GM23338 (cell line): ENCODE results near the gene TMCC1. TPM values are rescaled to one million over a fixed set of nuclear protein-coding genes. Genes with fewer than 3 reads are reported as not detected.

ENCODE experiments used
- ATAC-seq: fragments of 200-7000 bp; cut with Tn5 transposase; 3 replicates; pipeline ENCODE4 v1.9.1; 2020
- DNase-seq: peaks from one replicate; pipeline ENCODE4 v3.0.0-alpha.2; 2015; ENCODE audit warnings: low spot score
- H2AFZ ChIP-seq: fragments of 200-600 bp; sonication (generic); 2 replicates; pipeline ENCODE4 v1.8.0; 2016; ENCODE audit warnings: antibody characterized with exemption, mild to moderate bottlenecking, moderate library complexity
- H3F3A ChIP-seq: fragments of 200-600 bp; sonication (generic); replicated peaks from 2 replicates; pipeline ENCODE4 v1.8.0; 2017; ENCODE audit warnings: antibody characterized with exemption, mixed run types, low read depth
- H3K27ac ChIP-seq: fragments of 200-600 bp; sonication (generic); 2 replicates; pipeline ENCODE4 v1.6.1; 2016; ENCODE audit warnings: low read depth
- H3K27me3 ChIP-seq: fragments of 200-600 bp; sonication (generic); 2 replicates; pipeline ENCODE4 v1.8.0; 2016; ENCODE audit warnings: mild to moderate bottlenecking, mixed run types, moderate library complexity; ENCODE audit not compliant: insufficient read depth
- H3K36me3 ChIP-seq: fragments of 200-600 bp; sonication (generic); 2 replicates; pipeline ENCODE4 v1.8.0; 2016; ENCODE audit warnings: mild to moderate bottlenecking; ENCODE audit not compliant: insufficient read depth
- H3K4me1 ChIP-seq: fragments of 200-600 bp; sonication (generic); 2 replicates; pipeline ENCODE4 v1.8.0; 2016; ENCODE audit warnings: mild to moderate bottlenecking, moderate library complexity; ENCODE audit not compliant: insufficient read depth
- H3K4me2 ChIP-seq: fragments of 200-600 bp; sonication (generic); 2 replicates; pipeline ENCODE4 v1.7.1; 2017; ENCODE audit warnings: mixed run types
- H3K4me3 ChIP-seq: fragments of 200-600 bp; sonication (generic); 2 replicates; pipeline ENCODE4 v1.6.1; 2016; ENCODE audit warnings: mixed run types
- H3K79me2 ChIP-seq: fragments of 200-600 bp; sonication (generic); replicated peaks from 2 replicates; pipeline ENCODE4 v1.8.0; 2017; ENCODE audit warnings: mild to moderate bottlenecking; ENCODE audit not compliant: insufficient read depth
- H3K9me2 ChIP-seq: fragments of 200-600 bp; sonication (generic); 2 replicates; pipeline ENCODE4 v1.8.0; 2017; ENCODE audit not compliant: insufficient read depth
- H4K20me1 ChIP-seq: fragments of 200-600 bp; sonication (generic); replicated peaks from 2 replicates; pipeline ENCODE4 v1.8.0; 2017; ENCODE audit warnings: mild to moderate bottlenecking; ENCODE audit not compliant: insufficient read depth
- H3K27ac Mint-ChIP-seq: 2 replicates; pipeline ENCODE4 v1.8.0; 2020; ENCODE audit warnings: inconsistent platforms, mild to moderate bottlenecking, moderate library complexity, mixed read lengths
- H3K27me3 Mint-ChIP-seq: 3 replicates; pipeline ENCODE4 v1.8.0; 2022; ENCODE audit warnings: low read depth, mild to moderate bottlenecking, moderate library complexity, mixed read lengths, inconsistent platforms; ENCODE audit not compliant: insufficient read depth, poor library complexity
- H3K36me3 Mint-ChIP-seq: 3 replicates; pipeline ENCODE4 v1.8.0; 2021; ENCODE audit warnings: low read depth, mild to moderate bottlenecking, inconsistent platforms, moderate library complexity, mixed read lengths
- H3K4me1 Mint-ChIP-seq: 3 replicates; pipeline ENCODE4 v1.8.0; 2020; ENCODE audit warnings: mild to moderate bottlenecking, inconsistent platforms, mixed read lengths
- H3K4me3 Mint-ChIP-seq: 3 replicates; pipeline ENCODE4 v1.8.0; 2021; ENCODE audit warnings: moderate library complexity, mild to moderate bottlenecking, inconsistent platforms, mixed read lengths
- H3K9me3 Mint-ChIP-seq: 3 replicates; pipeline ENCODE4 v1.8.0; 2020; ENCODE audit warnings: moderate library complexity, mild to moderate bottlenecking, inconsistent platforms, mixed read lengths
- CTCF ChIP-seq, 2 experiments: fragments of 200-600 bp in 1 of 2; sonication (generic) in 1 of 2; conservative IDR thresholded peaks; 2 replicates each; pipeline versions ENCODE4 v1.5.1 to v1.6.1; 2016 to 2017; ENCODE audit warnings: antibody characterized with exemption in 2 of 2, low read depth in 2 of 2, mild to moderate bottlenecking in 2 of 2, moderate library complexity in 1 of 2
- EZH2phosphoT487 ChIP-seq: fragments of 200-600 bp; sonication (generic); IDR thresholded peaks from one replicate; pipeline ENCODE4 v1.8.1; 2018; ENCODE audit warnings: antibody characterized with exemption; ENCODE audit not compliant: unreplicated experiment
- JUNB ChIP-seq: IDR thresholded peaks from one replicate; pipeline ENCODE4 v1.6.1; 2016; ENCODE audit warnings: antibody characterized with exemption; ENCODE audit not compliant: unreplicated experiment
- NANOG ChIP-seq: IDR thresholded peaks from 2 replicates; pipeline ENCODE4 v1.6.1; 2016; ENCODE audit warnings: antibody characterized with exemption, borderline replicate concordance
- POLR2AphosphoS5 ChIP-seq: IDR thresholded peaks from 2 replicates; pipeline ENCODE4 v1.6.1; 2016; ENCODE audit warnings: antibody characterized with exemption, low read depth
- STAT1 ChIP-seq: IDR thresholded peaks from one replicate; pipeline ENCODE4 v1.6.1; 2016; ENCODE audit warnings: antibody characterized with exemption; ENCODE audit not compliant: unreplicated experiment
- ZNF114 ChIP-seq: fragments of 250-450 bp; sonication (Bioruptor Pico); IDR thresholded peaks from 2 replicates; pipeline ENCODE4 v1.5.0; 2020; ENCODE audit warnings: mild to moderate bottlenecking, moderate library complexity
- ZNF331 ChIP-seq: fragments of 250-450 bp; sonication (Bioruptor Pico); IDR thresholded peaks from 2 replicates; pipeline ENCODE4 v1.5.0; 2020; ENCODE audit warnings: low read depth, mild to moderate bottlenecking, moderate library complexity
- ZNF462 ChIP-seq: fragments of 250-450 bp; sonication (Bioruptor Pico); IDR thresholded peaks from 2 replicates; pipeline ENCODE4 v1.5.0; 2020; ENCODE audit warnings: mild to moderate bottlenecking, moderate library complexity
- polyA plus RNA-seq: library from polyadenylated mRNA; unstranded; fragments of >200 nt; fragmentation: Nextera tagmentation; extraction: Ambion mirVana; gene quantifications from 2 replicates; pipeline ENCODE4 v1.2.1, GENCODE V29; 2016
- total RNA-seq: library from RNA; depleted of rRNA; stranded (reverse); fragments of >200 nt; shearing (Covaris generic); gene quantifications from 2 replicates; pipeline ENCODE4 v1.2.3, GENCODE V29; 2014

The TMCC1 gene
- total and polyA plus RNA-seq, 2 experiments from 2014 or later = 8.2 to 18.4 TPM

- no peak for TF ChIP-seq ZNF462 (CRISPR knock-in tag)
- TF ChIP-seq NANOG = no peak
- TF ChIP-seq JUNB = no peak
- no peak for TF ChIP-seq STAT1
- no peak for TF ChIP-seq CTCF (conservative IDR thresholded peaks at IDR 0.05; ENCODE audit: low read depth in 2 of 2)
- TF ChIP-seq EZH2phosphoT487 = no peak
- no peak for TF ChIP-seq ZNF114 (CRISPR knock-in tag)
These were observed 278.6 kb downstream of the TMCC1 start (continued) for GRCh38 chr3:129614927-129615363.

GRCh38 chr3:129614435-129614834, 279.1 kb downstream of the TMCC1 start:
- no peaks in the 10 kb centered on the region for H4K20me1 ChIP-seq
- H3F3A ChIP-seq = no peaks in the 10 kb centered on the region; the same call in 1 of the 2 replicates
- H2AFZ ChIP-seq = no peak overlapping the region
- H3K4me1 Mint-ChIP-seq = peaks cover 21% of the 10 kb centered on the region
- no peak overlapping the region for H3K4me3 ChIP-seq
- DNase-seq = no peak
- H3K9me2 ChIP-seq = no peaks in the 10 kb centered on the region
- H3K9me3 Mint-ChIP-seq = no peaks in the 10 kb centered on the region; the same call in 2 of the 3 replicates
- ATAC-seq = no peak
- H3K4me1 ChIP-seq = peaks cover 11% of the 10 kb centered on the region; the same call in 1 of the 2 replicates
- H3K27ac Mint-ChIP-seq = no peak overlapping the region
- no peak overlapping the region for H3K27ac ChIP-seq
- peaks cover 14% of the 10 kb centered on the region for H3K27me3 Mint-ChIP-seq
- no peaks in the 10 kb centered on the region for H3K79me2 ChIP-seq
- no peaks in the 10 kb centered on the region for H3K36me3 Mint-ChIP-seq
- no peaks in the 10 kb centered on the region for H3K36me3 ChIP-seq
- H3K4me2 ChIP-seq = no peak overlapping the region
- no peak overlapping the region for H3K4me3 Mint-ChIP-seq
- H3K27me3 ChIP-seq = no peaks in the 10 kb centered on the region
- TF ChIP-seq STAT1 (no peak), POLR2AphosphoS5 (no peak), ZNF462 (CRISPR knock-in tag) (no peak), ZNF331 (CRISPR knock-in tag) (no peak)
